Osteoblast (primary cell): Measurements from ENCODE around the gene AAR2. TPM values are rescaled to one million over a fixed set of nuclear protein-coding genes. Genes with fewer than 3 reads are reported as not detected.

Experiments used
- DNase-seq: peaks from one replicate; pipeline ENCODE4 v3.0.0; 2011; ENCODE audit warnings: low spot score, mixed read lengths; ENCODE audit not compliant: insufficient read length; ENCODE audit errors: missing footprints
- H2AFZ ChIP-seq: 2 replicates; pipeline ENCODE4 v1.6.0; 2011; ENCODE audit warnings: mild to moderate bottlenecking, low read length
- H3K27ac ChIP-seq: 2 replicates; pipeline ENCODE4 v1.5.1; 2011; ENCODE audit warnings: mild to moderate bottlenecking, low read depth, low read length, moderate library complexity
- H3K27me3 ChIP-seq: 2 replicates; pipeline ENCODE4 v1.6.0; 2012; ENCODE audit warnings: mild to moderate bottlenecking, control low read depth, inconsistent platforms, low read length, moderate library complexity; ENCODE audit not compliant: insufficient read depth
- H3K36me3 ChIP-seq: 2 replicates; pipeline ENCODE4 v1.5.1; 2011; ENCODE audit warnings: mild to moderate bottlenecking, low read length, control low read depth, moderate library complexity; ENCODE audit not compliant: insufficient read depth
- H3K4me1 ChIP-seq: 2 replicates; pipeline ENCODE4 v1.5.1; 2011; ENCODE audit warnings: mild to moderate bottlenecking, low read length, control low read depth, moderate library complexity; ENCODE audit not compliant: insufficient read depth
- H3K4me2 ChIP-seq: 2 replicates; pipeline ENCODE4 v1.6.0; 2011; ENCODE audit warnings: mild to moderate bottlenecking, low read length; ENCODE audit not compliant: insufficient read depth
- H3K4me3 ChIP-seq: fragments of 200-600 bp; sonication (generic); 3 replicates; pipeline ENCODE4 v1.5.1; 2012; ENCODE audit warnings: mild to moderate bottlenecking, low read length, inconsistent platforms; ENCODE audit not compliant: insufficient read depth
- H3K79me2 ChIP-seq: 2 replicates; pipeline ENCODE4 v1.6.0; 2012; ENCODE audit warnings: mild to moderate bottlenecking, low read length, control low read depth, inconsistent platforms; ENCODE audit not compliant: insufficient read depth
- H3K9me3 ChIP-seq: 2 replicates; pipeline ENCODE4 v1.5.1; 2011; ENCODE audit warnings: low read depth, low read length, control low read depth
- H4K20me1 ChIP-seq: 2 replicates; pipeline ENCODE4 v1.6.0; 2012; ENCODE audit warnings: mild to moderate bottlenecking, low read length, control low read depth; ENCODE audit not compliant: insufficient read depth
- CTCF ChIP-seq: IDR thresholded peaks from 2 replicates; pipeline ENCODE4 v1.5.1; 2011; ENCODE audit warnings: mild to moderate bottlenecking, low read depth, low read length, moderate library complexity; ENCODE audit errors: extremely low read depth
- total RNA-seq: library from RNA; depleted of rRNA; stranded (reverse); fragments of >200 nt; gene quantifications from 2 replicates; pipeline ENCODE4 v1.2.3, GENCODE V29; 2012

The AAR2 gene
- total RNA-seq, 1 donor, result 29.0 TPM

GRCh38 chr20:36248836-36249235, 12.6 kb downstream of the AAR2 start:
- no peak overlapping the region for H2AFZ ChIP-seq
- no peak for TF ChIP-seq CTCF
- DNase-seq, result no peak
- peaks cover 52% of the 10 kb centered on the region for H3K36me3 ChIP-seq
- no peaks in the 10 kb centered on the region for H3K27me3 ChIP-seq
- H3K4me3 ChIP-seq, result no peak overlapping the region
- no peaks in the 10 kb centered on the region for H3K4me1 ChIP-seq
- peaks cover 33% of the 10 kb centered on the region for H3K79me2 ChIP-seq
- H4K20me1 ChIP-seq, result peaks cover 21% of the 10 kb centered on the region
- H3K9me3 ChIP-seq, result no peaks in the 10 kb centered on the region
- H3K27ac ChIP-seq, result no peak overlapping the region
- no peak overlapping the region for H3K4me2 ChIP-seq

GRCh38 chr20:36249450-36249849, 13.2 kb downstream of the AAR2 start:
- no peak for DNase-seq
- H3K4me3 ChIP-seq, result no peak overlapping the region
- no peak overlapping the region for H2AFZ ChIP-seq
- H3K79me2 ChIP-seq, result peaks cover 33% of the 10 kb centered on the region
- TF ChIP-seq CTCF, result no peak
- H3K36me3 ChIP-seq, result peaks cover 46% of the 10 kb centered on the region
- H4K20me1 ChIP-seq, result peaks cover 17% of the 10 kb centered on the region
- H3K4me2 ChIP-seq, result no peak overlapping the region
- no peaks in the 10 kb centered on the region for H3K4me1 ChIP-seq
- H3K27ac ChIP-seq, result no peak overlapping the region
- no peaks in the 10 kb centered on the region for H3K27me3 ChIP-seq
- H3K9me3 ChIP-seq, result no peaks in the 10 kb centered on the region

- H3K4me3 ChIP-seq, result no peak overlapping the region
- peaks cover 14% of the 10 kb centered on the region for H4K20me1 ChIP-seq
- TF ChIP-seq CTCF, result no peak
- no peaks in the 10 kb centered on the region for H3K4me1 ChIP-seq
- no peak for DNase-seq
- H3K79me2 ChIP-seq, result peaks cover 30% of the 10 kb centered on the region
- no peaks in the 10 kb centered on the region for H3K27me3 ChIP-seq
- H3K9me3 ChIP-seq, result no peaks in the 10 kb centered on the region
- H3K36me3 ChIP-seq, result peaks cover 37% of the 10 kb centered on the region
- no peak overlapping the region for H3K4me2 ChIP-seq
- H2AFZ ChIP-seq, result no peak overlapping the region
- H3K27ac ChIP-seq, result no peak overlapping the region
Measured at GRCh38 chr20:36251426-36251825, 15.1 kb downstream of the AAR2 start.

- Histone ChIP-seq H4K20me1 (peaks cover 14% of the 10 kb centered on the region), H3K79me2 (peaks cover 30% of the 10 kb centered on the region), H3K36me3 (peaks cover 34% of the 10 kb centered on the region), H3K4me3 (no peak overlapping the region), H2AFZ (no peak overlapping the region), H3K4me1 (no peaks in the 10 kb centered on the region), H3K27me3 (no peaks in the 10 kb centered on the region), H3K9me3 (no peaks in the 10 kb centered on the region), H3K4me2 (no peak overlapping the region), H3K27ac (no peak overlapping the region)
- TF ChIP-seq CTCF, result no peak
- DNase-seq, result peak; percentile 42
Measured at GRCh38 chr20:36252511-36252910, 16.2 kb downstream of the AAR2 start.
